HG02763 (cell line): ENCODE results near the gene RAB12.

Experiments used
- ATAC-seq: cut with Tn5 transposase; IDR thresholded peaks from one replicate; pipeline ENCODE4 v1.9.1; 2021; ENCODE audit warnings: mild to moderate bottlenecking, moderate library complexity; ENCODE audit not compliant: unreplicated experiment

The RAB12 gene

GRCh38 chr18:8675057-8675456, 65.8 kb downstream of the RAB12 start:
- ATAC-seq, result no peak

GRCh38 chr18:8681196-8681595, 72.0 kb downstream of the RAB12 start:
- ATAC-seq, result peak; percentile 50

- ATAC-seq, result no peak
These were observed 75.3 kb downstream of the RAB12 start for GRCh38 chr18:8684577-8684976.

GRCh38 chr18:8685141-8685913, 76.1 kb downstream of the RAB12 start:
- no peak for ATAC-seq

- ATAC-seq, result no peak
These were observed 76.6 kb downstream of the RAB12 start for GRCh38 chr18:8685914-8686216.

- ATAC-seq, result no peak
These were observed 77.4 kb downstream of the RAB12 start for GRCh38 chr18:8686611-8687010.

GRCh38 chr18:8688216-8688800, 79.1 kb downstream of the RAB12 start:
- no peak for ATAC-seq

- ATAC-seq, result no peak
These were observed 79.6 kb downstream of the RAB12 start for GRCh38 chr18:8688816-8689215.
